Measurements from ENCODE around the gene CDKN1C. TPM values are rescaled to one million over a fixed set of nuclear protein-coding genes. Genes with fewer than 3 reads are reported as not detected.

CDKN1C gene
- total RNA-seq, 1 experiment from 2014 or later, result 12.9 TPM

DNA sequence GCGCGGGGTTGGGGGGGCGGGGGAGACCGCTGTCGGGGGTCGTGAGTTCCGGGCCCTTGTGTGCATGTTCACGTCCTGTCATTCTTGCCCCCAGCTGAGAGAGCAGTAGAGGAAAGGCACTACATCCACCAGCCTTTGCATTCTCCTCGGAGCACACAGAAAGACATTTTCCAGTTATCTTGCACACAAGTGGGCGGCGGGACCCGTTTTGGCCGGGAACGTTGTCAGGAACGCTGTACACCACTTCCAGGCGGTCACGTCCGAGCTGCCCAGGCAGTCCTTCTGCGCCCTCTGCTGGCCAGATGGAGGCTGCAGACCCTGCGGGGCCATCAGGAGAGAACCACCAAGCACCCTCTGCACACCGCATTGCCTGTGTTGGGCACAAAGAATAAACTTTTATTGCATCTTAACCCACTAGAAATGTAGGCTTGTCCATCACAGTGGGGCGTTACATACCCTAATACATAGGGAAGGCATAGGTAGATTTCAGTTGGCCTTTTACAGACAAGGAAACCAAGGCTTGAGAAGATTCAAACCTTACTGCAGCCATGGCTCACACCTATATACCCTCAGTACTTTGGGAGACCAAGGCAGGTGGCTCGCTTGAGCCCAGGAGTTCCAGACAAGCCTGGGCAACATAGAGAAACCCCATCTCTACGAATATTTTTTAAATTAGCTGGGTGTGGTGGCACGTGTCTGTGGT lies 2.8 kb upstream of the CDKN1C start:
- no peaks in the 10 kb centered on the region for H3K9me3 ChIP-seq (ENCODE audit: low read length)

DNA sequence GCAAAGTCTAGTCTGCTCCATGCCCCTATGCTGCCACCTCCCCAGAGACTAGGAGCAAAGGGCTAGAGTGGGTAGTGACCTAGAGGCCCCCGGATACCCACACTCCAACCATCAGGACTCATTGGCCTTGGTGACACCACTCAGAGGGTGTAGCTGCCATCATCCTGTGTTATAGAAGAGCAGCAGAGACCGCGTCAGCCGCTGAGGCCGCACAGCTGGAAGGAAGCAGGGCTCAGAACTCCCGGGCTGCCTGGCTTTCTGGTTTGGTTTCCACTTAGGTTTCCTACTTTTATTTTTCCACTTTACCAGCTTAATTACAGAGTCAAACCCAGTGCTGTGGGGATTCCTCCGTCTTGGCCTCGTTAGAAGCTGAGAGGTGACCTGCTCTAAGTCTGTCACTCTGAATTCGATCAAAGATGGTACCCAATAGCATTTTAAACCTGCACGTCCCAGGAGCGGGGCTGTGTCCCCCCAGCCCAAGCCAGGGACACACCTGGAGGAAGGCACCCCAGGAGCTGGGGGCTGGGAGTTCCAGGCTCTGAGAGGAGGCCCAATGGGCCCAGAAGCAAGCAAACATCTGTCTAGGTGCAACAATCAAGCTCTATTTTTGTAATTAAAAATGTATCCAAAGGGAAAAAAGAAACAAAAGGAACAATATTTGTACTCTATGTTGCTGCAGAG lies 2.1 kb upstream of the CDKN1C start:
- intact Hi-C loops (cut with micrococcal nuclease), result loop anchor here (1.0 to 10.0 kb wide), 2 partner anchors 354 to 463 kb away; no protein-coding TSS in a partner anchor
- no peaks in the 10 kb centered on the region for H3K9me2 ChIP-seq (replicated peaks; ENCODE audit: low read length)
- no peaks in the 10 kb centered on the region for H3K27me3 ChIP-seq (ENCODE audit: low read length)
- H4K20me1 ChIP-seq (ENCODE audit: low read length), result no peaks in the 10 kb centered on the region
- POLR2A ChIA-PET (ENCODE audit: unreplicated experiment), result no interaction called here
- no peaks in the 10 kb centered on the region for H3F3A ChIP-seq (ENCODE audit: low read length, unreplicated experiment)
- DNase-seq, result no peak
- ATAC-seq, result no peak
- H3K4me1 ChIP-seq (ENCODE audit: insufficient read depth, low read length), result peaks cover 30% of the 10 kb centered on the region
- CTCF ChIA-PET, result interaction anchor here (1.0 to 2.1 kb wide), 3 partner anchors 11 to 356 kb away, joined by 3 to 24 read pairs (median 4); no protein-coding TSS in a partner anchor
- H3K4me2 ChIP-seq (ENCODE audit: low read length), result no peak overlapping the region
- no peak overlapping the region; the same call in 1 of the 2 replicates for H2AFZ ChIP-seq (ENCODE audit: low read length)
- no peak overlapping the region for H3K4me3 ChIP-seq (ENCODE audit: low read length)
- no TSS peak for BruUV-seq (replicated peaks)
- no peak overlapping the region for H3K27ac ChIP-seq (ENCODE audit: low read length)
- H3K9ac ChIP-seq (ENCODE audit: low read length), result no peak overlapping the region
- H3K9me3 ChIP-seq (ENCODE audit: low read length), result no peaks in the 10 kb centered on the region
- H3K79me2 ChIP-seq (ENCODE audit: low read length), result no peaks in the 10 kb centered on the region
- TF ChIP-seq EZH2phosphoT487 (IDR thresholded peaks at IDR 0.05; ENCODE audit: borderline replicate concordance, low read length) (no peak), EZH2 (IDR thresholded peaks at IDR 0.05; ENCODE audit: low read length, unreplicated experiment) (no peak)
- TF ChIP-seq, protein P1, sequence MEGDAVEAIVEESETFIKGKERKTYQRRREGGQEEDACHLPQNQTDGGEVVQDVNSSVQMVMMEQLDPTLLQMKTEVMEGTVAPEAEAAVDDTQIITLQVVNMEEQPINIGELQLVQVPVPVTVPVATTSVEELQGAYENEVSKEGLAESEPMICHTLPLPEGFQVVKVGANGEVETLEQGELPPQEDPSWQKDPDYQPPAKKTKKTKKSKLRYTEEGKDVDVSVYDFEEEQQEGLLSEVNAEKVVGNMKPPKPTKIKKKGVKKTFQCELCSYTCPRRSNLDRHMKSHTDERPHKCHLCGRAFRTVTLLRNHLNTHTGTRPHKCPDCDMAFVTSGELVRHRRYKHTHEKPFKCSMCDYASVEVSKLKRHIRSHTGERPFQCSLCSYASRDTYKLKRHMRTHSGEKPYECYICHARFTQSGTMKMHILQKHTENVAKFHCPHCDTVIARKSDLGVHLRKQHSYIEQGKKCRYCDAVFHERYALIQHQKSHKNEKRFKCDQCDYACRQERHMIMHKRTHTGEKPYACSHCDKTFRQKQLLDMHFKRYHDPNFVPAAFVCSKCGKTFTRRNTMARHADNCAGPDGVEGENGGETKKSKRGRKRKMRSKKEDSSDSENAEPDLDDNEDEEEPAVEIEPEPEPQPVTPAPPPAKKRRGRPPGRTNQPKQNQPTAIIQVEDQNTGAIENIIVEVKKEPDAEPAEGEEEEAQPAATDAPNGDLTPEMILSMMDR (conservative IDR thresholded peaks at IDR 0.05; ENCODE audit: low read depth, low read length), result no peak
- no peaks in the 10 kb centered on the region for H3K36me3 ChIP-seq (ENCODE audit: low read depth, low read length)

More for the DNA sequence above, 2.8 kb upstream of the CDKN1C start:
- ATAC-seq (peak; percentile 48), DNase-seq (peak; percentile 90)
- no peaks in the 10 kb centered on the region for H3K27me3 ChIP-seq (ENCODE audit: low read length)
- no peak overlapping the region for H3K27ac ChIP-seq (ENCODE audit: low read length)
- ChIA-PET CTCF (interaction anchor here (1.0 to 2.1 kb wide), 2 partner anchors 10 to 355 kb away, joined by 3 to 24 read pairs; no protein-coding TSS in a partner anchor), POLR2A (ENCODE audit: unreplicated experiment) (interaction anchor here (0.5 kb wide), 1 partner anchor 73 kb away, joined by 4 read pairs; no protein-coding TSS in a partner anchor)
- no peaks in the 10 kb centered on the region for H3K79me2 ChIP-seq (ENCODE audit: low read length)
- H4K20me1 ChIP-seq (ENCODE audit: low read length), result no peaks in the 10 kb centered on the region
- no peak overlapping the region for H2AFZ ChIP-seq (ENCODE audit: low read length)
- no peak for TF ChIP-seq EZH2phosphoT487 (IDR thresholded peaks at IDR 0.05; ENCODE audit: borderline replicate concordance, low read length)
- TF ChIP-seq, protein P1 (conservative IDR thresholded peaks at IDR 0.05; ENCODE audit: low read depth, low read length), result peak; percentile 93
- H3K4me2 ChIP-seq (ENCODE audit: low read length), result 0 out of 2 replicates have a peak overlapping the region, but pooled peaks have one; percentile 30
- H3K4me1 ChIP-seq (ENCODE audit: insufficient read depth, low read length), result peaks cover 33% of the 10 kb centered on the region
- intact Hi-C loops (cut with micrococcal nuclease), result loop anchor here (1.0 to 10.0 kb wide), 2 partner anchors 355 to 464 kb away; no protein-coding TSS in a partner anchor
- no peaks in the 10 kb centered on the region for H3K36me3 ChIP-seq (ENCODE audit: low read depth, low read length)
- no peaks in the 10 kb centered on the region for H3F3A ChIP-seq (ENCODE audit: low read length, unreplicated experiment)
- no TSS peak for BruUV-seq (replicated peaks)
- no peaks in the 10 kb centered on the region for H3K9me2 ChIP-seq (replicated peaks; ENCODE audit: low read length)
- H3K9ac ChIP-seq (ENCODE audit: low read length), result no peak overlapping the region
- H3K4me3 ChIP-seq (ENCODE audit: low read length), result no peak overlapping the region
